Spleen (tissue), 7 donors: ENCODE results near the gene CAMSAP2.

Source experiments
- POLR2A ChIP-seq, 3 donors: fragments of 450-650 bp; IDR thresholded peaks; one replicate each; pipeline ENCODE4 v1.5.1; 2017; ENCODE audit warnings: antibody characterized with exemption in 3 of 3, mild to moderate bottlenecking in 1 of 3
- POLR2AphosphoS5 ChIP-seq, 3 donors: sonication (generic); formaldehyde crosslinking; IDR thresholded peaks; one replicate each; pipeline ENCODE4 v1.5.1; 2017; ENCODE audit warnings: antibody characterized with exemption in 3 of 3
- TF ChIP-seq, protein P1 (sequence below), 11 experiments: fragments of 200-600 bp in 7 of 11; fragments of 450-650 bp in 4 of 11; sonication (generic) in 4 of 11; IDR thresholded peaks in 8 of 11; conservative IDR thresholded peaks in 3 of 11; 1 replicate in 7 of 11; 2 replicates in 4 of 11; pipeline versions ENCODE4 v1.4.0 to v1.8.0; 2016 to 2021; ENCODE audit warnings: antibody characterized with exemption in 11 of 11, inconsistent platforms in 4 of 11, mild to moderate bottlenecking in 1 of 11
- donor health status: DM: no; HTN: no; CAD: no; lungs with moderate emphysema.
- donor health status: DM: no; HTN: no; CAD: no.
- donor health status: DM: no; HTN: no; CAD: no.

DNA sequence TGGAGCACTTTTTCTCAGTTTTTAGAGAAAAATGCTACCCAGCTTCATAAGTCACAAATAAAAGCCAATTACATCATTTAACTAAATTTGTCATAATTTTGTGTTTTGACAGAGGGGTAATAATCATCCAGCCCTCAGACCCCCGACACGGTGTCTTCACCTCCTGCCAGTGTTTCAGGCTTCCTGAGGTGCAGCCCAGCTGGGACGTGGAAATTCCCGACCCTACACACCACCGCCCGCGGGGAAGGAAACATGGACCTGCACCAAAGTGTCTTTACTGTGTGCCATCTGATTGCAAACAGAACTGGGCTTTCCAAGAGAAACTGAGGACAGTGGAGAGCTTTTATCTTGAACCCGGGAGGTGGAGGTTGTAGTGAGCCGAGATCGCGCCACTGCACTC is 148.3 kb downstream of the CAMSAP2 start:
- TF ChIP-seq, protein P1, sequence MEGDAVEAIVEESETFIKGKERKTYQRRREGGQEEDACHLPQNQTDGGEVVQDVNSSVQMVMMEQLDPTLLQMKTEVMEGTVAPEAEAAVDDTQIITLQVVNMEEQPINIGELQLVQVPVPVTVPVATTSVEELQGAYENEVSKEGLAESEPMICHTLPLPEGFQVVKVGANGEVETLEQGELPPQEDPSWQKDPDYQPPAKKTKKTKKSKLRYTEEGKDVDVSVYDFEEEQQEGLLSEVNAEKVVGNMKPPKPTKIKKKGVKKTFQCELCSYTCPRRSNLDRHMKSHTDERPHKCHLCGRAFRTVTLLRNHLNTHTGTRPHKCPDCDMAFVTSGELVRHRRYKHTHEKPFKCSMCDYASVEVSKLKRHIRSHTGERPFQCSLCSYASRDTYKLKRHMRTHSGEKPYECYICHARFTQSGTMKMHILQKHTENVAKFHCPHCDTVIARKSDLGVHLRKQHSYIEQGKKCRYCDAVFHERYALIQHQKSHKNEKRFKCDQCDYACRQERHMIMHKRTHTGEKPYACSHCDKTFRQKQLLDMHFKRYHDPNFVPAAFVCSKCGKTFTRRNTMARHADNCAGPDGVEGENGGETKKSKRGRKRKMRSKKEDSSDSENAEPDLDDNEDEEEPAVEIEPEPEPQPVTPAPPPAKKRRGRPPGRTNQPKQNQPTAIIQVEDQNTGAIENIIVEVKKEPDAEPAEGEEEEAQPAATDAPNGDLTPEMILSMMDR (IDR thresholded peaks at IDR 0.05 in 8 of 11, conservative IDR thresholded peaks at IDR 0.05 in 3 of 11), result no peak
- TF ChIP-seq POLR2AphosphoS5 (IDR thresholded peaks at IDR 0.05) (no peak), POLR2A (IDR thresholded peaks at IDR 0.05) (no peak)
